Measurements from ENCODE around the gene KLHL8. TPM values are rescaled to one million over a fixed set of nuclear protein-coding genes. Genes with fewer than 3 reads are reported as not detected.

The KLHL8 gene
- polyA plus RNA-seq, 3 donors: 2.9 to 8.8 (median 5.7) TPM

- no peak overlapping the region for H3K27ac ChIP-seq (ENCODE audit: low read depth, low read length)
- 88 to 93% (median 91%) methylated on average over 24 of the region's 24 CpGs for WGBS, 3 donors
Observed at GRCh38 chr4:87114245-87115062, 106.0 kb downstream of the KLHL8 start.

GRCh38 chr4:87112063-87112462, 108.4 kb downstream of the KLHL8 start:
- H3K27ac ChIP-seq (ENCODE audit: low read depth, low read length): no peak overlapping the region
- WGBS, 3 donors: 80 to 85% (median 84%) methylated on average over 4 of the region's 4 CpGs

Other genes with a start within 250 kb of the KLHL8 start
- 1 to 10 TPM in 1 of 3 donors, under 1 TPM in 2; 0.34 to 1.6 (median 0.40) TPM for gene HSD17B13, start 102.3 kb upstream of the KLHL8 start, polyA plus RNA-seq
- 10 to 100 TPM; 38.0 to 68.6 (median 38.4) TPM for gene HSD17B11, start 170.6 kb upstream of the KLHL8 start, polyA plus RNA-seq
- 10 to 100 TPM; 21.8 to 35.4 (median 27.9) TPM for gene NUDT9, start 202.0 kb upstream of the KLHL8 start, polyA plus RNA-seq